Fibroblast of mammary gland (primary cell): ENCODE measurements around the gene HIP1.
A peak's percentile ranks its signal among the peaks of the same experiment; 100 is the strongest.

ENCODE experiments used
- DNase-seq: peaks from one replicate; pipeline ENCODE4 v3.0.0-alpha.2; 2010; ENCODE audit warnings: low read depth
- H3K4me3 ChIP-seq: 2 replicates; pipeline ENCODE4 v1.5.1; 2011; ENCODE audit warnings: low read depth, mild to moderate bottlenecking, low read length, moderate library complexity; ENCODE audit not compliant: control insufficient read depth
- TF ChIP-seq, protein P1 (sequence below): conservative IDR thresholded peaks from 2 replicates; pipeline ENCODE4 v1.5.1; 2011; ENCODE audit warnings: low read depth, low read length, inconsistent platforms; ENCODE audit not compliant: control insufficient read depth, insufficient read depth

HIP1 gene

DNA sequence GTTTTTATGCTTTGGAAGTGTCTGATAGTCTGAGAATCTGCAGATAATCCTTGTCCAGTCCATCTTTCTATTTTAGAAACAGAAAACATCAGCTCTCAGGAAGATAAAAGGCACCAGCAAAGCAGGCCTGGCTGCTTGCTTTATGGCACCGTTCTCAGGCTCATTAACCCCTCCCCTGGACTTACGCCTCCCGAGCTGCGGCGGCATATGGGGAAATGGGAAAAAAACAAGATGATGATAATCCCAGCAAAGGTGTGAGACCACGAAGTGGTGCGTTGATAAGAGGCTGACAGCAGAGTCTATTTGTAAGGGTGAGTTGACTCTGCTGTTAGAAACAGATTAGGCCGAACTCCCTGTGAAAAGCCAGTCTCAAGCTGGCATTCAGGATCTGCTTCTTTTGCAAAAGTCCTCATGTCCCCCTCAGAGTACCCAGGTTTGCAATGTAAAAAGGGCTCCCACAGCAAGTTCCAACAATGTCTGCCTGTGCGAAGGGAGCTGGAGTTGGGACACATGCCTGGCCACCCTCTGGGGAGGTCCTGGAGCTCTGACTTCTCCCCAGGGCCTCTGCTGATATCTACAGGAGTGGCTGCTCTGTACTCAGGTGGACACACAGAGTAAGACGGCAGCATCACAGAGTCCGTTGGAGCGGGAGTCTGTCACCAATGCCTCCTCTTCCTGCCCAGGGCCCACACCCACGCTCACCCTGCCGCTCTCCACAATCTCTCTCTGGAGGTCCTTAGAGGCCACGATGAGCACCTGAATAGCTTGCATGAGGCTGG lies 192.3 kb downstream of the HIP1 start:
- no peak for DNase-seq
- TF ChIP-seq, protein P1, sequence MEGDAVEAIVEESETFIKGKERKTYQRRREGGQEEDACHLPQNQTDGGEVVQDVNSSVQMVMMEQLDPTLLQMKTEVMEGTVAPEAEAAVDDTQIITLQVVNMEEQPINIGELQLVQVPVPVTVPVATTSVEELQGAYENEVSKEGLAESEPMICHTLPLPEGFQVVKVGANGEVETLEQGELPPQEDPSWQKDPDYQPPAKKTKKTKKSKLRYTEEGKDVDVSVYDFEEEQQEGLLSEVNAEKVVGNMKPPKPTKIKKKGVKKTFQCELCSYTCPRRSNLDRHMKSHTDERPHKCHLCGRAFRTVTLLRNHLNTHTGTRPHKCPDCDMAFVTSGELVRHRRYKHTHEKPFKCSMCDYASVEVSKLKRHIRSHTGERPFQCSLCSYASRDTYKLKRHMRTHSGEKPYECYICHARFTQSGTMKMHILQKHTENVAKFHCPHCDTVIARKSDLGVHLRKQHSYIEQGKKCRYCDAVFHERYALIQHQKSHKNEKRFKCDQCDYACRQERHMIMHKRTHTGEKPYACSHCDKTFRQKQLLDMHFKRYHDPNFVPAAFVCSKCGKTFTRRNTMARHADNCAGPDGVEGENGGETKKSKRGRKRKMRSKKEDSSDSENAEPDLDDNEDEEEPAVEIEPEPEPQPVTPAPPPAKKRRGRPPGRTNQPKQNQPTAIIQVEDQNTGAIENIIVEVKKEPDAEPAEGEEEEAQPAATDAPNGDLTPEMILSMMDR: no peak
- H3K4me3 ChIP-seq: no peak overlapping the region

DNA sequence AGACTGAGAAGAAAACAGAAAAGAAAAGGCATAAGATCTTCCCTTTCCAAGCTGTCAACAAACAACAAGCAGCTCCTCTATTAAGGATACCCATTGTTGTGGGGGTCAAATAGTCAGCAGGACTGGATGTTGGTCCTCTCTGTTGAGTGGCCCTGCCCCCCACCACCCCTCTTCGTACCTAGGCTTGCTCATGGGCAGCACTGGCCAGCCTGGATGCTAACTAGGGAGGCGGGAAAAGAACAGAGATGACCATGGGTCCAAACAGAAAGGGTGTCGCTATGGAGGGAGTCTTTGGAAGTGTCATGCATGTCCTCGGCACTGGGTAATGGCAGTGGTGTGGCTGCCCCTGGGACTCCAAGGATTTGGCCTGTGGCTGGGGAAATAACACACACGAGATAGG lies 201.0 kb downstream of the HIP1 start:
- no peak for DNase-seq
- no peak overlapping the region for H3K4me3 ChIP-seq
- TF ChIP-seq, protein P1: no peak

DNA sequence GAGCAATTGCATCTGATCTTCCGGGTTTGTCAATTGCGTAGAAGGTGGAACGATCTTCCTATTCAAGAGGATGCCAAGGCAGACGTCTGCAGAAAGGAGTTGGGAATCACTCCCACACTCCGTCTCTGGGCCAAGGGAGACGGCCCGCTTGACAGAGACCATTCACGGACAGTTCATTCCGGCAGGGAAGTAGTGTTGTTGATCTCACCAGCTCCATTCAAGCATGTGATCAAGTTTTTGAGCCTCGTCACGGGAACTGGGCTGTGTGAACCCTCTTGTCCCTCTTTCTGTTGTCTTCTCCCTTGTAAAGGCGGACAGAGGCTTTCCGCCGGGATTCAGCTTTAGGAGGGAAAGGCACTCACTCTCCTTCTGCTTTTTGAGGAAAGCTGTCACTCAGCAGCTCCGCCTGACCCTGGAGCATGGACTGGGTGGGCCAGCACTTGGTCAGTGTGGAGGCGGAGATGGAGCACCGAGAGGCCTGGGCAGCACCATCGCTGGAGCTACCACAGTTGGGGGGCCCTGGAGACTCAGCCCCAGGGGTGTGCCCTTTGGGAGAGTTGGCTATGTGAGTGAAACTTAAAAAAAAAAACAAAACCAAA lies 201.7 kb downstream of the HIP1 start:
- no peak overlapping the region for H3K4me3 ChIP-seq
- no peak for DNase-seq
- TF ChIP-seq, protein P1: no peak

DNA sequence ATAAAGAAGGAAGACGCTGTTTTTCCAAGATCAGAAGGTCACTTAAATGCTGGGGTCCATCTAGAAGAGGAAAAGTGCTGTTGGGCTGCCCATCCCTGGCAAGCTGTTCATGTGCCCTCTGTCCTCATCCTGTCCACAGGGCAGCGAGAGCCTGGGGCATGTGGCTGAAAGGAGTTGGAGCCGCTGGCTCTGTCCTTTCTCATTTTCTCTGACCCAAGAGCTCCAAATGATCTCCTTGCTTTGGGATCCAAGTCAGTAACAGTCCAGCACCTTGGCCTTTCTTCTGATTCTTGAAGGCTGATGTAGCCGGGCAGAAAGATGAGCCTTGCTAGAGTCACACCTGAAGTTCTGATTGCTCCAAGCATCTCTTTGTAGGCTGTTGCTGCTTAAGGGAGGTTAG lies 202.2 kb downstream of the HIP1 start:
- TF ChIP-seq, protein P1: no peak
- H3K4me3 ChIP-seq: no peak overlapping the region
- no peak for DNase-seq

DNA sequence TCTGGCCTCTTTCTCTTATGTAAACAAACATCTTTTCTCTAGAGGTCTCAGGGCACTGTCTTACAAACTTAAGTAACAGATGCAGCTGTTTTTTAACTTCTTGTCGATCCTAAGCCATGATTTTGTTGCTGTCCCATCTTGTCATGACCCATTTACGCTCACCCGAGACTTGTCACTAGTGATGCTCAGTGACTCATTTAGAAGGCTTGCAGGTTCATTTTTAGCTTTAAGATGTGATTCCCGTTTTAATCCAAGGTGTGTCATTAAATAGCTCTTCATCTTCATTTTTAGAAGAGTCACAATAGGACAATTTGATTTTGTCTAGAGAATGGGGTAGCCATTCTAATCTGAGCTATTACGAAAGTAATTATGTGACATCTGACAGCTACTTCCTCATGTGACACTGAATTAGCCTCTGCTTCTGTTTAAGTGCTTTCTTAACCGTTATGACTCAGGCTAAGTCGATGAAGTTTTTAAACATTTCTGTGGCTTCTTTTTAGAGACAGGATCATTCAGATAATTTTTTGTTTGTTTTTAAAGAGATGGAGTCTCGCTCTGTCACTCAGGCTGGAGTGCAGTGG lies 203.9 kb downstream of the HIP1 start:
- TF ChIP-seq, protein P1: no peak
- peak; percentile 51 for DNase-seq
- no peak overlapping the region for H3K4me3 ChIP-seq

DNA sequence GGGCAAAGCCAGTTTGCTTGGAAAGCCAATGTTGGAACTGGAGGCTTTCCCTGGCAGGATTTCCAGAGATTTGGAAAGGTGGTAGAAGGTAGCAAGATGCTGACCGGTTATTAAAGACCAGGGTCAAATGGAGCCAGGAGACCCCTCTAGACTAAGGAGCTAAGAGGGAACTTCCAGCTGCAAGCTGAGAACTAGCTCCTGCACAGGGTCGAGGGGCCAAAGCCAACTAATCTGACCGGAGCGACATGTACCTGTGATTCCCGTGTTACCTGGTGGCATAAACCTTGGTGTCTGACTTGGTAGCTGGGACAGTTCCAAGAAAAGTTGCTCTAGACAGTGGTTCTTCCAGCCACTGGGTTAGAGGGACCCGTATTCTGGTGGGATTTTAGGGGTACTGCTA lies 204.8 kb downstream of the HIP1 start:
- no peak overlapping the region for H3K4me3 ChIP-seq
- TF ChIP-seq, protein P1: no peak
- no peak for DNase-seq
